Effector memory CD8-positive, alpha-beta T cell (primary cell): Measurements from ENCODE around the gene FLNB.
A peak's percentile ranks its signal among the peaks of the same experiment; 100 is the strongest.

Source experiments
- ATAC-seq: fragments of 150-1000 bp; cut with Tn5 transposase; replicated peaks from 2 replicates; pipeline ENCODE4 v1.10.0; 2021; ENCODE audit warnings: mild to moderate bottlenecking, moderate library complexity
- DNase-seq, 3 experiments: peaks; one replicate each; pipeline ENCODE4 v3.0.0; 2021
- H3K27ac Mint-ChIP-seq, 2 donors: one replicate each; pipeline ENCODE4 v1.8.0; 2022; ENCODE audit warnings: mild to moderate bottlenecking in 2 of 2, mixed read lengths in 2 of 2, moderate library complexity in 2 of 2
- H3K27me3 Mint-ChIP-seq, 2 donors: one replicate each; pipeline ENCODE4 v1.8.0; 2022; ENCODE audit warnings: mixed read lengths in 2 of 2
- H3K36me3 Mint-ChIP-seq: one replicate; pipeline ENCODE4 v1.8.0; 2022; ENCODE audit warnings: mild to moderate bottlenecking, moderate library complexity, mixed read lengths; ENCODE audit not compliant: insufficient read depth
- H3K4me1 Mint-ChIP-seq, 2 donors: one replicate each; pipeline ENCODE4 v1.8.0; 2022; ENCODE audit warnings: low read depth in 2 of 2, mixed read lengths in 2 of 2
- H3K4me3 Mint-ChIP-seq, 2 donors: one replicate each; pipeline ENCODE4 v1.8.0; 2022; ENCODE audit warnings: mild to moderate bottlenecking in 2 of 2, mixed read lengths in 2 of 2, moderate library complexity in 2 of 2
- H3K9me3 Mint-ChIP-seq, 2 donors: one replicate each; pipeline ENCODE4 v1.8.0; 2022; ENCODE audit warnings: mixed read lengths in 2 of 2

FLNB gene

DNA sequence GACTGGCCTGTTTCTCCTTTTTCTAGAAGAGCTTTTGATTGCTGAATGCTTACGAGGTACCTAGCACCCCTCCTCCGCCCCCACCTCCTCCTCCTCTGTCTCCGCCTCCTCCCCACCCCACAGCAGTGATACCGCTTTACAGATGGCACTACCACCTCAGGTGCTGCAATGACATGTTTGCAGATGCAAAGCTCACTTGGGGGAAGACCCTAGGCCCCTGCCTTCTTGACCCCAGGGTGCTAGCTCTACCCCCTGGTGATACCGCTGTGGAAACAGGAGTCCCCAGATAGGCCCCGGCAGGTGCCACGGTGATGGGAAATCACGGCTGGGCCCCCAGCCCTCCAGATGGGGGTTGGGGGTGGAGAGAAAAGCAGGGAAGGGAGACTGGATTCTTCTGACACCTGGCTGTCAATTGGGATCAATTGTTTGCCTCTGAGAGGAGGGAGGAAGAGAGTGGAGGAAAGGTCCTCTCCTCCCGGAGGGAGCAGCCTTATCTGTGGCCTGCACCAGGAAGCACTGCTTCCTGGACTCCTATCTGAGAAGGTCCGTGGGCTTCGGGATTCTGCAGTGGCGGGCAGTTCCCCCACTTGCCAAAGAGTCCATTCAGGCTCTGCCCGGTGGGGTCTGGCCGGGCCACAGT is 164.9 kb downstream of the FLNB start:
- H3K27ac Mint-ChIP-seq, result no peak overlapping the region
- ATAC-seq, result no peak
- peaks cover 1 to 2% of the 10 kb centered on the region in 2 donors for H3K4me1 Mint-ChIP-seq
- no peak overlapping the region for H3K4me3 Mint-ChIP-seq
- no peaks in the 10 kb centered on the region for H3K36me3 Mint-ChIP-seq
- no peak for DNase-seq
- no peaks in the 10 kb centered on the region for H3K9me3 Mint-ChIP-seq
- H3K27me3 Mint-ChIP-seq, result no peaks in the 10 kb centered on the region

DNA sequence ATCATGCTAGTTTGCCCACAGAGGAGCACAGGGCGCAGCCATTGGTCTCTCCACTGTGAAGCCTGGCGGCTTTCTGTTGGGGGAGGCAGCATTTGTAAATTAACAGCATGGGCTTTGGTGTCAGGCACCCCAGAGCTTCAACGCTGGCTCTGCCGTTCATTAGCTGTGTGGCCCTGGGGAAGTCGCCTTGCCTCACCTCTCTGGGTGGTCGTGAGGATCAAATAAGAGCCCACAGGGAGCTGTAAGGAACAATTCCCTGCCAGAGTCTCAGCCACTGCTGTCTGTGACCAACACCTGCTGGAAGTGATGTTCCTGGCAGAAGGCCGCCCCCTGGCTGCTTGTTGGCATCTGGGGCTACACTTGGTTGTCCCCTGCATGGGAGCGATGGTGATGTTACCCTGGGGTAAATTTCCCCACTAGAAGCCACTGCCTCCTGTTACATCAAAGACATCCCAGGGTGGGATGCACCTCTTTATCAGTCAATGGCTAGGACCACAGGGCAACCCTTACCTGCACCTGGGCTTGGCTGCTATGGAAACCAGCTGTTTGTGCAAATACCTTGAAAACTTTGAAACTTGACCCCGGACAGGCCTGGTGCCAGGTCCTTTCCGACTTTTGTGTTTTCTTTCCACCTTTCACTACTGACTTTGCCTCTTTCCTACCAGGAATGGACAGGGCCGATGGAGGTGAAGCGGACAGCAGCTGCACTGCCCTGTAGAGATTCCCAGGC is 165.6 kb downstream of the FLNB start:
- no peak overlapping the region for H3K27ac Mint-ChIP-seq
- H3K4me1 Mint-ChIP-seq, result peaks cover 8 to 9% of the 10 kb centered on the region in 2 donors
- no peaks in the 10 kb centered on the region for H3K36me3 Mint-ChIP-seq
- H3K4me3 Mint-ChIP-seq, result no peak overlapping the region
- no peak for DNase-seq
- no peaks in the 10 kb centered on the region for H3K27me3 Mint-ChIP-seq
- no peak for ATAC-seq
- H3K9me3 Mint-ChIP-seq, result no peaks in the 10 kb centered on the region

DNA sequence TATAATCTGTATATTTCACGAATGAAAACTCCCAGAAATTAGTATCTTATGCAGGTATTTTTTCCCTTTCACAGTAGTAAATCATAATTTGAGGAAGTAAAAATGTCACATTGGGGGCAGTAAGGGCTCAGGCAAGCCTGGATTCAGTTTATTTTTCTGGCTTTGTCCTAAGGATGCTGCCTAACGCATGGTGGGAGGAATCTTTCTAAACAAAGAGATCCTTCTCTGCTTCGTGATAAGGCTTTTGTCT is 166.9 kb downstream of the FLNB start:
- Mint-ChIP-seq H3K27ac (no peak overlapping the region), H3K9me3 (no peaks in the 10 kb centered on the region), H3K4me3 (no peak overlapping the region), H3K27me3 (no peaks in the 10 kb centered on the region), H3K36me3 (no peaks in the 10 kb centered on the region), H3K4me1 (peaks cover 8 to 11% of the 10 kb centered on the region in 2 donors)
- no peak for ATAC-seq
- no peak for DNase-seq

DNA sequence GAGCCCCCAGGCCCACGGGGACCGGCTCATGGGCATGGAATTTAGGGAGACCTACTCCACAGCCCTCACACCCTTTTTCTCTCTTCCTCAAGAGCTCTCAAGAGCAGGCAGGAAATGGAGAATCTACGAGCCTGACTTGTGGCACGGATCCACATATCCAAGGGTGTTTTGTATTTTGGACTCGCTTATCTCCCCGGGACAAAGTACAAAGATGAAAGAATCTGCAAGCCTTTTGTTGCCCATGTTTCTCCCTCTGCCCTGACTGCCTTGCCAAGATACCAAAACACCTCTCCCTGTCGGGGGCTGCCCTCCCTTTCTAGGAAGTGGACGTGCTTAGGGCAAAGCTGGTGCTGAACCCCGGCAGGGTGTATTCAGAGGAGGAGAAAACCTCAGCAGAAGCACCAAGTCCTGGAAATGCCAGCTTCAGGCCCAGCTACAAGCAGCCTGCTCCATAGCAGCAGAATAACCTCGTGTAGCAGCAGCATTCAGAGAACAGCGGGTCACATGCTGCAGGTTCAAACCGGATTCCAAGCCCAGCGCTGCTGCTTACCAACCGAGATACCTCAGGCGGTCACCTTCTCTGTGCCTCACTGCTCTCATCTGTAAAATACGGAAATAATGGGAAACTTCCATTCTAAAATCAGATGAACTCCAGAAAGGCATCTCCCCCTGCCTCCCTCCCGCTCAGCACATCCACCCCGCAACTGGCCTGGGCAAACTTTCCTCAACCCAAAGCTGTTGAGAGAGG is 167.4 kb downstream of the FLNB start:
- DNase-seq, result no peak
- H3K27ac Mint-ChIP-seq, result no peak overlapping the region

DNA sequence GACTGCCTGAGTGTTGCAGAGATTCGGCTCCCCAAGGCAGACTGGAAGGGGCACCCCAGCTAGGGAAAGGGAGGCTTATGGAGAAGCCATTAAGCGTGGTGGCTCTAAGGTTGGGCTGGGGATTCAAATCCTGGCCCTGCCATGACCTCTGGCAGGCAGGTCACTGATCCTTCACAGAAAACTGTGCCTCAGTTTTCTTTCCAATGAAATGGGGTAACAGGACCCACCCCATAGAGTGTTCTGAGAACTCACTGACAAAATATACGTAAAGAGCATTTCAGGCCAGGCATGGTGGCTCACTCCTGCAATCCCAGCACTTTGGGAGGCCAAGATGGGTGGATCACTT is 167.9 kb downstream of the FLNB start:
- Mint-ChIP-seq H3K4me3 (no peak overlapping the region), H3K36me3 (no peaks in the 10 kb centered on the region)
- DNase-seq, result no peak

More for the DNA sequence above, 167.4 kb downstream of the FLNB start:
- Mint-ChIP-seq H3K27me3 (no peaks in the 10 kb centered on the region), H3K4me1 (peaks cover 8 to 11% of the 10 kb centered on the region in 2 donors), H3K9me3 (no peaks in the 10 kb centered on the region), H3K4me3 (no peak overlapping the region), H3K36me3 (no peaks in the 10 kb centered on the region)
- no peak for ATAC-seq

DNA sequence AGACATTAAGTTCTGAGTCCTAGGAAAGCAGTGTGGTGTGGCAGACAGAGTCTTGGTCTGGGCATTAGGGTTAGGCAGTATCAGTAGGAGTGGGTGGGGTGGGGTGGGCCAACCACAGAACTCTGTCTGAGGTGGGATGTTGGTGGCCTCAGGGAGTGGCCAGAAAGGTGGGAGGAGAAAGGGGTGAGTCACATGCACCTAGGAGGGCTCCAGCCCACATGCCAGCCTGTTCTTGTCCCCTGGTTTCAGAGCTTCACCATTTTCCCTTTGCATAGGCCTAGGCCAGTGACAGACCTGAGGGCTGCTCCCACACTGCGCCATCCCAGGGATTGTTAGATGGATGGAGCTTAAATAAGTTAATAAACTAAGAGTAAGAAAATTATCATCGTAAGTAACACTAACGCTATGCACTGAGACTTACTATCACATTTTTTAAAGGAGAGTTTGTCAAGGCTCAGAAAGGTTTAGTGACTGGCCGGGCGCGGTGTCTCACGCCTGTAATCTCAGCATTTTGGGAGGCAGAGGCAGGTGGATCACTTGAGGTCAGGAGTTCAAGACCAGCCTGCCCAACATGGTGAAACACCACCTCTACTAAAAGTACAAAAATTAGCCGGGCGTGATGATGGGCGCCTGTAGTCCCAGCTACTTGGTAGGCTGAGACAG is 168.7 kb downstream of the FLNB start:
- H3K4me3 Mint-ChIP-seq, result peak overlapping the region; percentile 72 to 76
- H3K27ac Mint-ChIP-seq, result peak overlapping the region in 1 of 2 donors; percentile 32
- peaks cover 8 to 11% of the 10 kb centered on the region in 2 donors for H3K4me1 Mint-ChIP-seq

More for the DNA sequence above, 167.9 kb downstream of the FLNB start:
- H3K4me1 Mint-ChIP-seq, result peaks cover 8 to 11% of the 10 kb centered on the region in 2 donors
- no peak for ATAC-seq
- no peak overlapping the region for H3K27ac Mint-ChIP-seq
- no peaks in the 10 kb centered on the region for H3K9me3 Mint-ChIP-seq
- no peaks in the 10 kb centered on the region for H3K27me3 Mint-ChIP-seq

DNA sequence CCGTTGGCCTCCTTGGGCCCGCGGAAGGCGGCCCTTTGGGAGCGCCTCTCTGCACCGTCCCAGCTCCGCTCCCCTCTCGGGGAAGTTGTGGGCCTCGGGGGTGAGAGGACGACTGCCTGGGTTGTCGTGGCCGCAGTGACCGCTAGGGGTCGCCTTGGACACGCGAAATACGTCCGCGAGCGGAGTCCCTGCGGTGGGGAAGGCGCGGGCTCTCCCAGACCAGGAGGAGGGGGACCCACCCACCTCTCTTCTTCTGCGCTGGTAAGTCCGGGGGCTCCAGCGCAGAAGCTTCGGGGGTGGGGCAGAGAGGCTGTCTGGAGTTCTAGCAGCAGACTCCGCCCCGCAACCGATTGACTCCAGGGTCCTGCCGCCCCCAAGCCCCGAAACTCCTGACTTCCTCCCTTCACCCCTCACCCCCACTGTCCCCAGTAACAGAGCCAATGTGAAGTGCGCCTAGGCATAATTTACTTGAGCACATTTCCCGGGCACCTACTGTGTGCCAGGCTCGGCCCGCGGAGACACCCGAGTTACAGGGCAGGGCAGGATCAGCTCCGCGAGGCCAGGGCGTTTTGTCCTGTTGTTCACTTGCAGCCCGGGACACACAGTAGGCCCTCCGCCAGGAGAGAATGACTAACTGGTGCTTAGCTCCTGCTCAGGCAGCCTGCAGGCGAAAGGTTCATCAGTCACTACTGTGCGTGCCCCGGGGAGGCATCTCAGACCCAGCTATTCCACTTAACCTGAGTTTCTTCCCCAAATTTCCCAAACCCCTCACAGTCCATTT is 169.7 kb downstream of the FLNB start:
- Mint-ChIP-seq H3K4me1 (peaks cover 8 to 11% of the 10 kb centered on the region in 2 donors), H3K27ac (peak overlapping the region in 1 of 2 donors; percentile 32), H3K9me3 (no peaks in the 10 kb centered on the region), H3K4me3 (peak overlapping the region; percentile 72 to 76), H3K27me3 (no peaks in the 10 kb centered on the region), H3K36me3 (no peaks in the 10 kb centered on the region)
- ATAC-seq, result peak; percentile 97
- DNase-seq, result peak; percentile 88 to 90 (median 90)

More for the DNA sequence above, 168.7 kb downstream of the FLNB start:
- ATAC-seq (no peak), DNase-seq (no peak)
- no peaks in the 10 kb centered on the region for H3K36me3 Mint-ChIP-seq
- no peaks in the 10 kb centered on the region for H3K9me3 Mint-ChIP-seq
- H3K27me3 Mint-ChIP-seq, result no peaks in the 10 kb centered on the region

DNA sequence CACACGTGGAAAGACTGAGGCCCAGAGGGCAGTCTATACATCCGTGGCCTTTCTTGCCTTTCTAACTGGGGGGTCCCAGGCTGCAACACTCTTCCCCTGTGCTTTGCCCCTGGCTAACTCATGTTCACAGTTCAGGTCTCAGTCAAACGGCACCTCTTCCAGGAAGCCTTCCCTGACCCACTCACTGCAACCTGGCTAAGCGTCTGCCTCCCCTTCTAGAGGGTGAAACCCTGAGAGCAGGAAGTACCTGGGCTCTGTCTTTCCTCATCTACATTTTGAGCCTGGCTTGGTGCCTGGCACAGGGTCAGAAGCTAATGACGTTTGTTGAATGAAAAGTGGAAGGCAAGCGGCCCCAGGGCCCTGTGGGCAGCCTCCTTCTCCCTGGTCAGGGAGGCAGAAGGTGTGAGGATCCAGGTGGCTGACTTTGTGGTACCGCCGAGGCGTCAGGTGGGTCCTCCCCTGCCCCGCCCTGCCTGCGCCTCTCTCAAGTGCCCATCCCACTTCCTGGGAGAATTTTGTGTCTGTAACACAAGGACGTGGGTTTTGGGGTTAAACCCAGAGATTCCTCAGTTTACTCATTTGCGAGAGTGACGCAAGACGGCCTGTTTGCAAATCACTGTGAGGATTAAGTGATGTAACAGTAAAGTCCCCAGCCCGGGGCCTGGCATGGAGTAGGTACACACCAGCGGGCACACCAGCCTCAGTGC is 170.5 kb downstream of the FLNB start:
- H3K4me1 Mint-ChIP-seq, result peaks cover 8 to 11% of the 10 kb centered on the region in 2 donors
- H3K27me3 Mint-ChIP-seq, result no peaks in the 10 kb centered on the region
- H3K36me3 Mint-ChIP-seq, result no peaks in the 10 kb centered on the region
- H3K27ac Mint-ChIP-seq, result no peak overlapping the region
- DNase-seq (peak in 1 of 3 experiments; percentile 6), ATAC-seq (no peak)
- H3K9me3 Mint-ChIP-seq, result no peaks in the 10 kb centered on the region
- peak overlapping the region; percentile 72 to 76 for H3K4me3 Mint-ChIP-seq

DNA sequence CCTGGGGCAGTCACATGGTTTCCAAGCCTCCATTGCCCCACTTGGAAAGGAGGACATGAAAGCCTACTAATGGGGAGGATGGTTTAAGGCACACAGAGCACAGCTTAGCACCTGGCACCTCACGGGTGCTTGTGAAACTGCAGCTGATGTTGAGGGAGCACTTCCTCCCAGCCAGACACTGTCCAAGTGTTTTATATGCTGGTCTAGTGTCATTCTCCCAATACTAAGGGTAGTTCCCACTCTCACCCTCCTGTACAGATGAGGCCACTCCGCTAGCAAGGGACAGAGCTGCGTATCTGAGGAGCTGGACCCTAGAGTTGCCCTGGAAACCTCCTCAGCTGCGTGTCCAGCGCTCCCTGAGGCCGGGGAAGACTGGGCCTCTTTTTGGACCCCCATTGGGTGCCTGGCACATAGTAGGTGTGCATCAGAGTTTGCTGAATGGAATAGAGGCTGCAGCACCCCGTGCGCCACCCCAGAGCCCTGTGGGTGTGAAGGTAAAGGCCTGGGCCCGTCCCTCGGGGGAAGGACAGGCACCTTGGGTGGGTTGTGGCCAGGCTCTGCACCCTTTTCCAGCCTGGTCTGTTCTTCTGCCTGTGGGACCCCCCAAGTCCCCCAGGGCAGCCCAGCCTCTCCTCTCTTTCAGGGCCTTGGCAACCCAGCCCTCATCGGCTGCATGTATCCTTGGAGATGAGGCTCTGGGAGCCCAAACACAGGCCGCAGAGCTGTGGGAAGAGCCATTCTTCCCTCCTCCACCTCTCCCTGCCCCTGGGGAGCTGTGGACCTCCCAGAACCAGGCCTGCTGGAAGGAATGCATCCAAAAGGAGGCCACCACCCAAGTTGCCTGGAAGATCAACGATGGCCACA is 171.2 kb downstream of the FLNB start:
- DNase-seq (no peak), ATAC-seq (no peak)
- H3K27ac Mint-ChIP-seq, result no peak overlapping the region
- no peaks in the 10 kb centered on the region for H3K27me3 Mint-ChIP-seq
- H3K36me3 Mint-ChIP-seq, result no peaks in the 10 kb centered on the region
- H3K4me1 Mint-ChIP-seq, result peaks cover 8 to 11% of the 10 kb centered on the region in 2 donors
- H3K9me3 Mint-ChIP-seq, result no peaks in the 10 kb centered on the region
- H3K4me3 Mint-ChIP-seq, result peak overlapping the region in 1 of 2 donors; percentile 76

DNA sequence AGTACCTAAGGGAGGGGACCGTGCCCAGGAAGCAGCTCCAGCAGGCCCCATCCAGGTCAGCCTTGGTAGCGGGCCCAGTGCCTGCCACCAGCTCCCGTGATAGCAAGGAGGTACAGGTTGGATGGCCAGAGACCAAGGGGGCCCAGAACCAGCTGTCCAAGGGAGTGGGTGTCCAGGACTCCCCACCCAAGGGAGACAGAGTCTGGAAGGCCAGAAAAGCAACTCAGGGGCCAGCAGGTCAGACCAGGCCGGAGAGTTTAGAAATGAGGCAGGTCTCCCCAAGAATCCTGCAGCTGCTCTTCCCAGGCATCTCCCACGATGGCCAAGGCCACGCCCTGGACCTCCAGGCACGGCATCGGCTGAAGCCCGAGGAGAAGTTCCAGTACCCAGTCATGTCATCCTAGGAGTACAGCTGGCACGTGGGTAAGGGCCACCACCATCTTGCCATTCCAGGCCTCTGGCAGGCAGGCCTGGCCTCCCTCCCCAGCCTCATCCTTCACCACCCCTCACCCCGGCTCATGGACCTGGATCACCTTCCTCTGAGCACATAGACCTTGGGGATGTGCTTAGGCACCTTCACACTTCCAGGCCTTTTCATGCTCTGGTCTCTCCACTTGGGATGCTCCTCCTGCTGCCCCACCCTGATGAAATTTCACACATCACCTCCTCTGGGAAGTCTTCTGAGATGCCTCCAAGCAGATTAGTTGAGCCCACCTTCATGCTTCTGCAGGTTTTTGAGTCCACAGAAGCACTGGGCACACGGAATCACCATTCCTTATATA is 172.1 kb downstream of the FLNB start:
- no peaks in the 10 kb centered on the region for H3K27me3 Mint-ChIP-seq
- H3K27ac Mint-ChIP-seq, result no peak overlapping the region
- no peak for ATAC-seq
- peaks cover 8 to 11% of the 10 kb centered on the region in 2 donors for H3K4me1 Mint-ChIP-seq
- no peak for DNase-seq
- no peaks in the 10 kb centered on the region for H3K9me3 Mint-ChIP-seq
- H3K4me3 Mint-ChIP-seq, result no peak overlapping the region
- no peaks in the 10 kb centered on the region for H3K36me3 Mint-ChIP-seq

DNA sequence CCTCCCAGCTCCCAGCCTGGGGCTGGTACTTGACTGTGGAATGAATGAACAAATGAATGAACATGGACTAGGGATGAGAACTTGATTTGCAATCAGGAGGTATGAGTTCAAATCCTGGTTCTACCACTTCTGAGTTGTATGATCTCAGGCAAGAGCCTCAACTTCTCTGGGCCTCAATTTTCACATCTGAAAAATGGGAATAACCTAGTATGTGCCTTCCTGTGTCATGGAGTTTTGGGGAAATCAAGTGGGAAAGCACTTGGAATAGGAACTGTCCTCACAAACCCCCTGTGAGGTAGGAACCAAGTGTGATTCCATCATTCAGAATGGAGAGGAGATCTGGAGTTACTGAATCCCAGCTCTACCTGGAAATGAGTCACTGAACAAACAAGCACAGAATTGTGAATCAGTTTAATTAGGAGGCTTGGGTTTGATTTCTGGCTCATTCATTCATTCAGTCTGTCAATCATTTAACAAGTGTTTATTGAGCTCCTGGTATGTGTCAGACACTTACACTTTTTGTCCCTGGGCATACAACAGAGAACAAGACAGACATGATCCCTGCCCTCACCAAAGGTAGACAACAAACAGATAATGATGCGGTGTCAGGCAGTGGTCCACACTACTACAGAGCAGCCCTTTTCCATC is 172.8 kb downstream of the FLNB start:
- Mint-ChIP-seq H3K4me3 (no peak overlapping the region), H3K27ac (no peak overlapping the region), H3K27me3 (no peaks in the 10 kb centered on the region)

More for the DNA sequence above, 172.8 kb downstream of the FLNB start:
- DNase-seq (no peak), ATAC-seq (no peak)
- Mint-ChIP-seq H3K4me1 (peaks cover 8 to 11% of the 10 kb centered on the region in 2 donors), H3K9me3 (no peaks in the 10 kb centered on the region), H3K36me3 (no peaks in the 10 kb centered on the region)
